ENCODE results near the gene SEPTIN6.

- TF ChIP-seq POLR2A (IDR thresholded peaks at IDR 0.05; ENCODE audit: low read depth, low read length): no peak
- no peak for TF ChIP-seq POLR2AphosphoS5 (IDR thresholded peaks at IDR 0.05; ENCODE audit: low read depth, low read length)
Observed at GRCh38 chrX:119726900-119727555, 34.1 kb upstream of the SEPTIN6 start.

Data from GM12891 (cell line).